ENCODE results near the gene TRAPPC3L.

TRAPPC3L gene

GRCh38 chr6:116515141-116515540, 30.3 kb downstream of the TRAPPC3L start:
- H3K79me2 ChIP-seq (ENCODE audit: control insufficient read depth, low read length): no peaks in the 10 kb centered on the region
- TF ChIP-seq EZH2phosphoT487 (IDR thresholded peaks at IDR 0.05; ENCODE audit: borderline replicate concordance, low read length): no peak
- TF ChIP-seq CTCF (IDR thresholded peaks at IDR 0.05; ENCODE audit: low read depth, low read length, poor library complexity, severe bottlenecking): no peak
- no peak overlapping the region for H3K4me2 ChIP-seq (ENCODE audit: low read length)
- no peaks in the 10 kb centered on the region for H3K9me3 ChIP-seq (ENCODE audit: control insufficient read depth, insufficient read depth, low read length)
- H3F3A ChIP-seq (ENCODE audit: control insufficient read depth, insufficient read depth): no peaks in the 10 kb centered on the region
- H3K4me3 ChIP-seq (ENCODE audit: low read length): no peak overlapping the region
- H3K27me3 ChIP-seq (ENCODE audit: control insufficient read depth, low read length): peaks cover 14% of the 10 kb centered on the region
- no peaks in the 10 kb centered on the region for H3K36me3 ChIP-seq (ENCODE audit: control insufficient read depth, low read length)
- no peaks in the 10 kb centered on the region for H3K9me2 ChIP-seq (replicated peaks; ENCODE audit: control insufficient read depth, low read length)
- H3K4me1 ChIP-seq (ENCODE audit: control insufficient read depth, low read length): no peaks in the 10 kb centered on the region
- no peak overlapping the region for H3K27ac ChIP-seq (ENCODE audit: low read depth, low read length)
- no peaks in the 10 kb centered on the region for H4K20me1 ChIP-seq (ENCODE audit: control insufficient read depth, insufficient read depth, low read depth, low read length)

DNA sequence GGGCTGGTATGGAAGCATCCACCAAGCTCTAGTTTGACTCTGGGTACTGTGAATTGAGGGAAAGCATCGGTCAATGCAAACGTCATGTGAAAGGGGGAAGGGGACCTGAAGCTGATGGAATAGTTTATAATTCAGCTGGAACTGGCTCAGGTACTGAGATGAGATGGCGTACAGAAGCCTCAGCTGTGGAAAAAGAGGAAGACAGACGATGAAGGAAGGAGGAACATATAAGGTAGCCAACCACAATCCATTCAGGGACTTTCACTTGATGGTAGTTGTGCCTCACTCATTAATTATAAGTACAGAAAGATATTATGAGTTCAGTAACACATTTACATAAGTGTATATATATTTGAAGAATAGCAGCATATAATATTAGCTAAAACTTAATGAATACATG, 31.4 kb downstream of the TRAPPC3L start:
- no peak overlapping the region for H3K4me2 ChIP-seq (ENCODE audit: low read length)
- no peaks in the 10 kb centered on the region for H3K9me2 ChIP-seq (replicated peaks; ENCODE audit: control insufficient read depth, low read length)
- no peaks in the 10 kb centered on the region for H3K4me1 ChIP-seq (ENCODE audit: control insufficient read depth, low read length)
- TF ChIP-seq EZH2phosphoT487 (IDR thresholded peaks at IDR 0.05; ENCODE audit: borderline replicate concordance, low read length): no peak
- TF ChIP-seq CTCF (IDR thresholded peaks at IDR 0.05; ENCODE audit: low read depth, low read length, poor library complexity, severe bottlenecking): no peak
- no peaks in the 10 kb centered on the region for H3F3A ChIP-seq (ENCODE audit: control insufficient read depth, insufficient read depth)
- no peak overlapping the region for H3K4me3 ChIP-seq (ENCODE audit: low read length)
- no peaks in the 10 kb centered on the region for H3K36me3 ChIP-seq (ENCODE audit: control insufficient read depth, low read length)
- H3K9me3 ChIP-seq (ENCODE audit: control insufficient read depth, insufficient read depth, low read length): no peaks in the 10 kb centered on the region
- H3K27ac ChIP-seq (ENCODE audit: low read depth, low read length): no peak overlapping the region
- peaks cover 11% of the 10 kb centered on the region for H3K27me3 ChIP-seq (ENCODE audit: control insufficient read depth, low read length)
- H3K79me2 ChIP-seq (ENCODE audit: control insufficient read depth, low read length): no peaks in the 10 kb centered on the region
- no peaks in the 10 kb centered on the region for H4K20me1 ChIP-seq (ENCODE audit: control insufficient read depth, insufficient read depth, low read depth, low read length)

GRCh38 chr6:116513224-116513875, 32.1 kb downstream of the TRAPPC3L start:
- Histone ChIP-seq H3F3A (ENCODE audit: control insufficient read depth, insufficient read depth) (no peaks in the 10 kb centered on the region), H3K4me1 (ENCODE audit: control insufficient read depth, low read length) (no peaks in the 10 kb centered on the region), H3K9me3 (ENCODE audit: control insufficient read depth, insufficient read depth, low read length) (no peaks in the 10 kb centered on the region), H3K27ac (ENCODE audit: low read depth, low read length) (no peak overlapping the region), H4K20me1 (ENCODE audit: control insufficient read depth, insufficient read depth, low read depth, low read length) (no peaks in the 10 kb centered on the region), H3K4me2 (ENCODE audit: low read length) (no peak overlapping the region), H3K9me2 (replicated peaks; ENCODE audit: control insufficient read depth, low read length) (no peaks in the 10 kb centered on the region), H3K27me3 (ENCODE audit: control insufficient read depth, low read length) (peaks cover 9% of the 10 kb centered on the region), H3K79me2 (ENCODE audit: control insufficient read depth, low read length) (no peaks in the 10 kb centered on the region), H3K36me3 (ENCODE audit: control insufficient read depth, low read length) (no peaks in the 10 kb centered on the region), H3K4me3 (ENCODE audit: low read length) (no peak overlapping the region)
- TF ChIP-seq EZH2phosphoT487 (IDR thresholded peaks at IDR 0.05; ENCODE audit: borderline replicate concordance, low read length) (no peak), CTCF (IDR thresholded peaks at IDR 0.05; ENCODE audit: low read depth, low read length, poor library complexity, severe bottlenecking) (no peak)

Data from DOHH2 (cell line).